HL-60/S4 (cell line): ENCODE measurements around the gene HLCS.
"Not testable (repeated sequence)": the region's sequence is repeated elsewhere in the genome, so short reads cannot be mapped to it uniquely, and the experiment has no call there.

ENCODE experiments used
- in situ Hi-C: fragments of 300-500 bp; cut with MboI; formaldehyde crosslinking; loops from 2 replicates; pipeline ENCODE4 v1.14.3; 2022; ENCODE audit warnings: low sequenced_read_pairs

Gene HLCS

GRCh38 chr21:36817732-36818450 lies 148.6 kb downstream of the HLCS start:
- in situ Hi-C loops = no loop called here

GRCh38 chr21:36816561-36817130 lies 149.8 kb downstream of the HLCS start:
- in situ Hi-C loops = no loop called here

GRCh38 chr21:36816026-36816425 lies 150.4 kb downstream of the HLCS start:
- in situ Hi-C loops = not testable (repeated sequence)

GRCh38 chr21:36815284-36815683 lies 151.2 kb downstream of the HLCS start:
- in situ Hi-C loops = no loop called here

GRCh38 chr21:36813052-36813451 lies 153.4 kb downstream of the HLCS start:
- in situ Hi-C loops = no loop called here

- in situ Hi-C loops = no loop called here
Observed at GRCh38 chr21:36811762-36812161, 154.7 kb downstream of the HLCS start.

- in situ Hi-C loops = no loop called here
Observed at GRCh38 chr21:36810443-36810842, 156.0 kb downstream of the HLCS start.

- in situ Hi-C loops = no loop called here
Observed at GRCh38 chr21:36807422-36807928, 159.0 kb downstream of the HLCS start.

GRCh38 chr21:36806103-36806502 lies 160.4 kb downstream of the HLCS start:
- in situ Hi-C loops = no loop called here

GRCh38 chr21:36804874-36805611 lies 161.4 kb downstream of the HLCS start:
- in situ Hi-C loops = no loop called here

GRCh38 chr21:36803816-36804439 lies 162.5 kb downstream of the HLCS start:
- in situ Hi-C loops = no loop called here

- in situ Hi-C loops = no loop called here
Observed at GRCh38 chr21:36803051-36803645, 163.3 kb downstream of the HLCS start.

GRCh38 chr21:36800734-36801133 lies 165.7 kb downstream of the HLCS start:
- in situ Hi-C loops = no loop called here

GRCh38 chr21:36799869-36800268 lies 166.6 kb downstream of the HLCS start:
- in situ Hi-C loops = no loop called here

GRCh38 chr21:36798491-36798890 lies 168.0 kb downstream of the HLCS start:
- in situ Hi-C loops = no loop called here

GRCh38 chr21:36796070-36796469 lies 170.4 kb downstream of the HLCS start:
- in situ Hi-C loops = no loop called here

GRCh38 chr21:36792505-36792967 lies 173.9 kb downstream of the HLCS start:
- in situ Hi-C loops = no loop called here

GRCh38 chr21:36791695-36792470 lies 174.6 kb downstream of the HLCS start:
- in situ Hi-C loops = no loop called here

- in situ Hi-C loops = no loop called here
Observed at GRCh38 chr21:36791180-36791579, 175.3 kb downstream of the HLCS start.

GRCh38 chr21:36790616-36791015 lies 175.9 kb downstream of the HLCS start:
- in situ Hi-C loops = no loop called here
